ENCODE results near the gene GPR157. TPM values are rescaled to one million over a fixed set of nuclear protein-coding genes. Genes with fewer than 3 reads are reported as not detected.

The GPR157 gene
- total RNA-seq, 2 experiments from 2014 or later = 1.4 to 5.4 TPM

DNA sequence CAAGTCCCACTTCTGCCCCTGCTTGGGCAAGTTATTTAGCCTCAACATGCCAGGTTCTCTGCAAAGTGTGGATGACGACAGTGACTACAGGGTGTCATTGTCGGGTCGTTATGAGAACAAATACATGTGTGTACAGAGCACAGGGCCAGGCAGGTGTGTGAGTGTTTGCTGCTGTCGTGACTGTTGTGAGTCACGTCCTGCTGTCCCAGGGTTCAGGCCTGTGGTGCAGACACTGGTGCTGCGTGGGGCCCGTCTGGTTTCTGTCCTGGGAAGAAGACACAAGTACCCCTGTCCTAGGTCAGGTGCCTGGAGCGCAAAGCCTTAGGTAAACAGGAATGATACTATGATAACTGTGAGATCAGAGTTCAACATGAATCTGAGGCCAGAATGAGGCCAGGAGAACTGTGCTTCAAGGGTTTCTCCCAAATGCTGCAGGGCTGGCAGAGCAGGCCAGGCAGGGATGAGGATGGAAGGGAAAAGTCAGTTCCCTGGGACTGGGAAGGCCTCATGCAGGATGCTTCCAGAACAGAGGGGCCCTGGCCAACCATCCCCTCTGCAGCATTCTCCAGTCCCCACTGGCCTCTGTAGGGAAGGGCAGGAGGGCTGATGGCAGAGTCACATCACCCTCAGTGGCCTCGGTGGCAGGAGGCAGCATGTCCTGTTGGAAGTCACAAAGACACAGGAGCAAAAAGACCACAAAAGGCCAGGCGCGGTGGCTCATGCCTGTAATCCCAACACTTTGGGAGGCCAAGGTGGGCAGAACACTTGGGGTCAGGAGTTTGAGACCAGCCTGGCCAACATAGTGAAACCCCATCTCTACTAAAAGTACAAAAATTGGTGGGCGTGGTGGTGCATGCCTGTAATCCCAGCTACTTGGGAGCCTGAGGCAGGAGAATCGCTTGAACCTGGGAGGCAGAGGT, 15.7 kb downstream of the GPR157 start:
- TF ChIP-seq, protein P1, sequence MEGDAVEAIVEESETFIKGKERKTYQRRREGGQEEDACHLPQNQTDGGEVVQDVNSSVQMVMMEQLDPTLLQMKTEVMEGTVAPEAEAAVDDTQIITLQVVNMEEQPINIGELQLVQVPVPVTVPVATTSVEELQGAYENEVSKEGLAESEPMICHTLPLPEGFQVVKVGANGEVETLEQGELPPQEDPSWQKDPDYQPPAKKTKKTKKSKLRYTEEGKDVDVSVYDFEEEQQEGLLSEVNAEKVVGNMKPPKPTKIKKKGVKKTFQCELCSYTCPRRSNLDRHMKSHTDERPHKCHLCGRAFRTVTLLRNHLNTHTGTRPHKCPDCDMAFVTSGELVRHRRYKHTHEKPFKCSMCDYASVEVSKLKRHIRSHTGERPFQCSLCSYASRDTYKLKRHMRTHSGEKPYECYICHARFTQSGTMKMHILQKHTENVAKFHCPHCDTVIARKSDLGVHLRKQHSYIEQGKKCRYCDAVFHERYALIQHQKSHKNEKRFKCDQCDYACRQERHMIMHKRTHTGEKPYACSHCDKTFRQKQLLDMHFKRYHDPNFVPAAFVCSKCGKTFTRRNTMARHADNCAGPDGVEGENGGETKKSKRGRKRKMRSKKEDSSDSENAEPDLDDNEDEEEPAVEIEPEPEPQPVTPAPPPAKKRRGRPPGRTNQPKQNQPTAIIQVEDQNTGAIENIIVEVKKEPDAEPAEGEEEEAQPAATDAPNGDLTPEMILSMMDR (conservative IDR thresholded peaks at IDR 0.05; ENCODE audit: low read length) = no peak
- no peak for TF ChIP-seq EZH2phosphoT487 (IDR thresholded peaks at IDR 0.05; ENCODE audit: borderline replicate concordance, low read depth, low read length)
- Histone ChIP-seq H3K4me2 (ENCODE audit: low read length) (no peak overlapping the region), H3K9me2 (ENCODE audit: insufficient read depth, low read length) (no peaks in the 10 kb centered on the region), H3K4me1 (ENCODE audit: insufficient read depth, low read length, poor library complexity, severe bottlenecking) (peaks cover 17% of the 10 kb centered on the region), H3K79me2 (ENCODE audit: insufficient read depth, low read depth, low read length) (no peaks in the 10 kb centered on the region), H3K27ac (ENCODE audit: low read depth, low read length, poor library complexity, severe bottlenecking) (no peak overlapping the region), H4K20me1 (ENCODE audit: insufficient read depth, low read length) (no peaks in the 10 kb centered on the region), H2AFZ (ENCODE audit: low read length) (no peak overlapping the region), H3K9me3 (ENCODE audit: low read length) (no peaks in the 10 kb centered on the region), H3K4me3 (ENCODE audit: low read depth, low read length, poor library complexity, severe bottlenecking) (no peak overlapping the region), H3K36me3 (ENCODE audit: insufficient read depth, low read length) (no peaks in the 10 kb centered on the region)
- DNase-seq (ENCODE audit: low spot score) = no peak
- BruUV-seq (replicated peaks) = no TSS peak
- ChIA-PET POLR2A (no interaction called here), CTCF (ENCODE audit: unreplicated experiment) (no interaction called here)
- intact Hi-C loops (cut with micrococcal nuclease; ENCODE audit: unreplicated experiment) = no loop called here

- H3K4me2 ChIP-seq (ENCODE audit: low read length) = no peak overlapping the region
- H3K36me3 ChIP-seq (ENCODE audit: insufficient read depth, low read length) = no peaks in the 10 kb centered on the region
- no peak overlapping the region for H2AFZ ChIP-seq (ENCODE audit: low read length)
- H3K4me3 ChIP-seq (ENCODE audit: low read depth, low read length, poor library complexity, severe bottlenecking) = no peak overlapping the region
- H3K27ac ChIP-seq (ENCODE audit: low read depth, low read length, poor library complexity, severe bottlenecking) = no peak overlapping the region
- BruUV-seq (replicated peaks) = no TSS peak
- no peaks in the 10 kb centered on the region for H4K20me1 ChIP-seq (ENCODE audit: insufficient read depth, low read length)
- CTCF ChIA-PET (ENCODE audit: unreplicated experiment) = no interaction called here
- no peaks in the 10 kb centered on the region for H3K79me2 ChIP-seq (ENCODE audit: insufficient read depth, low read depth, low read length)
- POLR2A ChIA-PET = no interaction called here
- peaks cover 17% of the 10 kb centered on the region for H3K4me1 ChIP-seq (ENCODE audit: insufficient read depth, low read length, poor library complexity, severe bottlenecking)
- no peak for DNase-seq (ENCODE audit: low spot score)
- H3K9me2 ChIP-seq (ENCODE audit: insufficient read depth, low read length) = no peaks in the 10 kb centered on the region
- no peak for TF ChIP-seq EZH2phosphoT487 (IDR thresholded peaks at IDR 0.05; ENCODE audit: borderline replicate concordance, low read depth, low read length)
- TF ChIP-seq, protein P1 (conservative IDR thresholded peaks at IDR 0.05; ENCODE audit: low read length) = no peak
- intact Hi-C loops (cut with micrococcal nuclease; ENCODE audit: unreplicated experiment) = loop anchor here (2.0 kb wide), 1 partner anchor 379 kb away; no protein-coding TSS in a partner anchor
- no peaks in the 10 kb centered on the region for H3K9me3 ChIP-seq (ENCODE audit: low read length)
These were observed 16.9 kb downstream of the GPR157 start for GRCh38 chr1:9111957-9112356.

- DNase-seq (ENCODE audit: low spot score) = no peak
- ChIA-PET POLR2A (no interaction called here), CTCF (ENCODE audit: unreplicated experiment) (interaction anchor here (1.0 kb wide), 2 partner anchors 15 to 106 kb away, joined by 3 read pairs; no protein-coding TSS in a partner anchor)
- Histone ChIP-seq H3K27ac (ENCODE audit: low read depth, low read length, poor library complexity, severe bottlenecking) (no peak overlapping the region), H3K79me2 (ENCODE audit: insufficient read depth, low read depth, low read length) (no peaks in the 10 kb centered on the region), H3K4me3 (ENCODE audit: low read depth, low read length, poor library complexity, severe bottlenecking) (no peak overlapping the region), H2AFZ (ENCODE audit: low read length) (no peak overlapping the region), H4K20me1 (ENCODE audit: insufficient read depth, low read length) (no peaks in the 10 kb centered on the region), H3K9me2 (ENCODE audit: insufficient read depth, low read length) (no peaks in the 10 kb centered on the region), H3K4me2 (ENCODE audit: low read length) (no peak overlapping the region), H3K4me1 (ENCODE audit: insufficient read depth, low read length, poor library complexity, severe bottlenecking) (peaks cover 17% of the 10 kb centered on the region), H3K9me3 (ENCODE audit: low read length) (no peaks in the 10 kb centered on the region), H3K36me3 (ENCODE audit: insufficient read depth, low read length) (no peaks in the 10 kb centered on the region)
- intact Hi-C loops (cut with micrococcal nuclease; ENCODE audit: unreplicated experiment) = loop anchor here (2.0 kb wide), 1 partner anchor 379 kb away; no protein-coding TSS in a partner anchor
- TF ChIP-seq, protein P1 (conservative IDR thresholded peaks at IDR 0.05; ENCODE audit: low read length) = no peak
- TF ChIP-seq EZH2phosphoT487 (IDR thresholded peaks at IDR 0.05; ENCODE audit: borderline replicate concordance, low read depth, low read length) = no peak
- BruUV-seq (replicated peaks) = no TSS peak
These were observed 17.6 kb downstream of the GPR157 start for GRCh38 chr1:9111357-9111691.
